NCI-H524 (cell line): ENCODE measurements around the gene MDFIC2.
A peak's percentile ranks its signal among the peaks of the same experiment; 100 is the strongest.
"Not testable (repeated sequence)": the region's sequence is repeated elsewhere in the genome, so short reads cannot be mapped to it uniquely, and the experiment has no call there.

Experiments
- DNase-seq, 2 experiments: peaks; one replicate each; lab custom pipeline; 2025; lab: John Stamatoyannopoulos, UW

Gene MDFIC2

DNA sequence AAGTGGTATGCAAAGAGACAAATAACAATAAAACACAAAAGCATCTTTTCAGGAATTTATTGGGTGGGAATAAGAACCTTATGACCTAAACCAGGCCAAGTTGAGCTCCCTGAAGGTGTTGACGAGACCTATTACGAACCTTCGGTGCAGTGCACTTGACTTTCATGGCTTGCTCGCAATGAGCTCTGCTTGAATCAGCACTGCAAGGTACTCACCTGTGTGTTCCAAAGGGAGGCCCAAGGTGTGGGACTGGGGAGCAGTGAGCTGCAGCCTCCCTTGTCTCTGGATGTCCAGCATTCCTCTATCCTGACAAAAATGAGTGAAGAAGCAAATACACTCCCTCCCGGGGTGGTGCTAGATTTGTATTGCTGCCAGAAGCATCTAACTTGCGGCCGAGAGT lies at the start of gene MDFIC2:
MDFIC2 (minus strand) TSS at position 303 of the 400 bp plus-strand sequence. CDS start 665 bp downstream, outside the sequence.
- no peak for DNase-seq

DNA sequence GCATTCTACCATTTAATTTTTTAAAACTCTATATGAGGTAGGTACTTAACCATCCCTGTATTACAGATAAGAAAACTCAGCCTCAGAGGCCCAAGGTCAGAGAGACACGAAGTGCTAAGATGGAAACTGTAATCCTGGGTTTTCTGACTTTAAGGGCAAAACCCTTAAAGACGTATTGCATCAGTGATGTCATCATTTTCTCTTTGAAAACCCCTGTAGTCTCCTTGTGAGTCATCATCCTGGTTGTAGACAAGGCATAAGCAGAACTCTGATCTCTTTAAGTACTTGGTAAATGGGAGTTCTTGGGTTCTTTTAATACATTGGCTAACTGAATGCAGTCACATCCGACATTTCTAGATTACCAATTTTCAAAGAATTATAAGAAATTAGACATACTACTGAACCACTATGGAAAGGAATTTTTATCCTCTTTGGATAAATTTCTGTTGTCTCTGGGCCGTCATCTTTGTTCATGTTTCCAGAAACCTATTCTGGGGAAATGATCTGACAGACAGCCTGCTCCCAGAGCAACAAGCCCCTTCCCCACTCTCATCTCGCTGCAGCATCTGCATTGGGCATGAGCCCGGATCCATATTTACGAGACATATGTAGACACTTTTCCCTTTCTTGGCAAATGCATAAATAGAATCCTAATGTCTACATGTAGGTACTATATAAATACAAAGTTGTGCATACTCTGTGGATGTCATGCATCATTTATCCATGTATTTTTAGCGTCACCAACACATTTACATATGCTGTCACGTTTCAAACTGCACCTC lies 48.7 kb upstream of the MDFIC2 start:
- no peak for DNase-seq

DNA sequence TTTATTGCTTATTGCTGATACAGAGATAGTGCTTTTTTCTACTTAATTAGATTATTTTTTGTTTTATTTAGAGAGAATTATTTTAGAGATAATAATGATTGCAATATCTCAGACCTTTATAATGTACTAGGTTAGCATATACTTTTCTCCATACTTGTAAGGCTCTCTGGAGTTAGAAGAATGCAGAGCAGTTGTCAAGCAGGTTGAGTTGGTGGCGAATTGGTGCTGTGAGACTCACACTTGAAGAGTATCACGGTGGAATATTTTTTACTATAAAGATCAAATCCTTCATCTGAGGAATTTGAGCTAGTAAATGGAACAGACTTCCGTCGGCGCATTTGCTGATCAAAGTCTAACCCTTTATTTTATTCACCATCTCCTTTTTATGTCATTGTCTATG lies 47.3 kb upstream of the MDFIC2 start:
- DNase-seq: no peak

DNA sequence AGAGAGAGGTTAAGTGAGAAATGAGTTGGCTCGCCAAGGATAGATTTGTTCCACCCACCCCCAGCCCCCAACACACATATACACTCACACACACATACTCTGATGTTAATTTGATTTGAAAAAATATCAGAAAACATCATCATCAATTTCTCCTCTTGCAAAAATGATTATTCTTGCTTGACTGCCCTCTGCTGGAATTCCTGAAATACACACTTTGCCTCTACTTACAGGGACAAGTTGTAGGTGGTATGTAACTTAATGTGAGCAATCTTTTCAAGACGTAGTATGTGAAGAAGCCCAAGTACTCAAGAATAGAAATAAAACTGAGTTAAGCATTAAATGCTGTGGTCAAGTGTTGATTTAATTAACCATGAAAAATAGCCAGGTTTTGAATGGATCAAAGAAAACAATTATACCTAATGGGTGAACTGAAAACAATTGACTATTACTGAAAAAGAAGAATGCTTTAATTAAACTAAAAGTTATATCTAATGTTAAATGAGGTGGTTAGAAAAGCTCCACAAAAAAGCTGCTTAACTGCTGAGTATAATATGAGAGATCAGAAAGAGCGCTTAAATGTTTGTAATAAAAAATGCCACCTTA lies 46.6 kb upstream of the MDFIC2 start:
- peak; percentile 24 to 36 for DNase-seq

DNA sequence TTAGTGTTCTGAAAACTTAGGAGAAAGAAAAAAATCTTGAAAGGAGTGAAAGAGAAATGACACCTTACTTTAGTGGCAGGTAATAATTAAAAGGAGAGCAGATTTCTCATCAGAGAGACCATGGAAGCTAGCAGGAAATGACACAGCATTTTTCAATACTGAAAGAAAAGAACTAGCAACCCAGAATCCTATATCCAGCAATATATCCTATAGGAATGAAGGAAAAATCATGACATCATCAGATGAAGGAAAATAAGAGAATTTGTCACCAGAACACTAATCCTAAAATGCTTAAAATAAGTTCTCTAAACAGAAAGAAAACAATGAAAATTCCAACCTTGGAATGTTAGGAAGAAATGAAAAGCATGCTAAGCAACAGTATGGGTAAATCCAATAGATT lies 39.8 kb upstream of the MDFIC2 start:
- DNase-seq: no peak

DNA sequence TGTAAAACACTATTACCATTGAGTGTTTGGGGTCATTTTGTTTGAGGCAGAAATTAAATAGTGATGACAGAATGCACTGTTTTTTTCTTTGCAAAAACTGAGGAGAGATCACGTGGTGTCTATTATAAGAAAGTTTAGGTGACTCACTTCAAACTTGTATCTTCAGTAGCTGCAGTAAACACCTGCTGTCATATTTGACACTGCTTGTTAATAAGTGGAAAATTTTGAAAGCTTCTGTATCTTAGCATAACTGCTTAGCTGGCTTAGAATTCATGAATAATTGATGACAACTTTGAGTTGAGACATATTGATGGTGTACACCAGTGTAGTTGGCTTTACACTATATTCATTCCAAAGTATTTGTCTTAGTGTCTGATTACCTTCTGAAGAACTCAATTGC lies 29.7 kb upstream of the MDFIC2 start:
- peak in 1 of 2 experiments; percentile 44 for DNase-seq

DNA sequence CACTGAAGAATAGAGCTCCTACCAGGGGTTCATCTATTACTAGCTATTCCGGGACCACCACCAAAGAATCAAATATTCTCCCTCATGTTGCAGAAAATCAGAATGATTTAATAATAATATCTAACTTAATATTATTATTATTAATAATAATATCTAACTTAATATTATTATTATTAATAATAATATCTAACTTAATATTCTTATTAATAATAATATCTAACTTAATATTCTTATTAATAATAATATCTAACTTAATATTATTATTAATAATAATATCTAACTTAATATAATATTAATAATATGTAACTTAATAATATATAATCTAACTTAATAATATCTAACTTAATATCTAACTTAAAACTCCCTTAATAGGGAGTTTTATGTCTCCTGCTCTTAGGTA lies 24.4 kb upstream of the MDFIC2 start:
- not testable (repeated sequence) for DNase-seq

DNA sequence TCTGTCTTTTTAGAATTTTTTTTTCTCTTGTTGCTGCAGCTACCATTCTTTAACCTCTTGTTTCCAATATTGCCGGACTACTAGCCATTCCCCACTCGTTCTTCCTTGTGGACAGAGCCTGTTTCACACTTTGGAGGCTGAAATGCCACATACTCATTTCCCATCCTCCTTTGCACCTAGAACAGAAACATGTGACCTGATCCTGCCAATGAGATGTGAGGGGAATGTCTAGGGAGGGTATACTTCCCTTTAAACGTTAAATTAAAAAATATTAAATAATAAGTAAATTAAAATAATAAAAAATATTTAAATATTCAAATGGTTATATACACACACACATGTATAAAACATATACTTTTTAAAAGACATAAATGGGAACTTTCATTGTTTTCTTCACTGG lies 20.6 kb upstream of the MDFIC2 start:
- DNase-seq: no peak

DNA sequence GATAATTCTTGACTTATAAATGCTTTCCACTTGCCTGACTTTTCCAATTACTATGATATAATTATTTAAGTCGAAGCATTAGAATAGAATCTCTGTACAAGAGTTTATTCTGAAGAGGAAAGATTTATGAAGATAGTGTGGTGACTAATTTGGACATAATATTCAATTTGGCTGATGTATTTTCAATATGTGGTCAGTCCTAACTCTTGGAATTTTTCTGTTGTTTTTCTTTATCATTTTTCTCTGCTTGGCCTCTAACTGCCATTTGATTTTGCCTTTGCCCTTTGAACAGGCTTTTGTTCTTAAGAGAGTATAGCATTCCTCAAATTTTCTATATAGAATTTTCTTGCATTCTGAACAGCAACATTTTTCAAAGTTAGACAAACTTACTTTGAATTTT lies 2.6 kb upstream of the MDFIC2 start:
- no peak for DNase-seq

DNA sequence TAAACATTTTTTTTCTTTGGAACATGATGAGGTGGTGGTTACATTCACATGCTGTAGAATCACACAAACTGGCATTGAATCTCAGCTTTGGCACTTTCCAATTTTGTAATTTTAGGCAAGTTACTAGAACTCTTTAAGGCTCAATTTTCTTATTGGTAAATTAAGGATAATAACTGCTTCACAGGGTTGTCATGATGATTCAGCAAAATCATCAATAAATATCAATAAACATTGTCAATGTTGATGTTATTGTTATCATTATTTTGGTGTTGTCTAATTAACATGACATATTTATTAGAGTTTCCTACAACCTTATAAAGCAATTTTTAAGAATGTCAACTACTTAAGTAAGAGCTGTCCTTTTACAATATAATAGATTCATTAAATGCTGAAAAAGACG lies 1.6 kb downstream of the MDFIC2 start:
- no peak for DNase-seq

DNA sequence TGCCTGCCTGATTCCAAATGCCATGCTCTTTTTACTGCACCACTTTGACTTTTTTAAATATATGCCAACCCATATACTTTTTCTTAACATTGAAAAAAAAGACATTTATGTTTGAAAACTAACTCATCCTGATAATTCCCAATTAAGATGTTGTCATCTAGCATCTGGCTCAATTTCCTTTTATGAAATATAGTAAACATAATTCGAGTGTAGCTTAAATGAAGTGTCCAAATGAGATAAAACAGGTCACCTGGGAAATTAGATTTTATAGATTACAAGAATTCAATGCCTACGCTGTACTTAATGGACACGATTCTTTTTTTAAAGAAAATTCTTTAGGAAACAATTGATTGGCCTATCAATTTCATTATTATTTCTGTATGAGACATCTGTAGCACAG lies 2.8 kb downstream of the MDFIC2 start:
- DNase-seq: no peak

DNA sequence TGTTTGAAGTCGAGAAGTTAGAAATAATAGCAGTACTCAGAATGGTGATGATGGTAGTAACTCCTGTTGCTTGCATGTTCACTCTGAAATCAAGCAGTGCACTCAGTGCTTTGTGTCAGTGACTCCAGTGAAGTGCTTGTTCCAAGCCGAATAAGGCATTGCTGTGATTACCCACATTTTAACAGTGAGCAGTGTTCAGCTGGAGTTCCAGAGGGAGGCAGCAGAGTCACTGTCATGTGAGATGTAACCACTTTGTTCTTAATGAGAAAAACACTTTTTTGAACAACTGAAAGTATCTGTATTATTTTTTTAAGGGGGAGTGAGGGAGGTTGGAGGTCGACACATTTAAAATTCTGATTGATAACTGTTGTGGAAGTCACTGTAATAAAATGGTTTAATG lies 3.7 kb downstream of the MDFIC2 start:
- peak; percentile 0 to 55 for DNase-seq

DNA sequence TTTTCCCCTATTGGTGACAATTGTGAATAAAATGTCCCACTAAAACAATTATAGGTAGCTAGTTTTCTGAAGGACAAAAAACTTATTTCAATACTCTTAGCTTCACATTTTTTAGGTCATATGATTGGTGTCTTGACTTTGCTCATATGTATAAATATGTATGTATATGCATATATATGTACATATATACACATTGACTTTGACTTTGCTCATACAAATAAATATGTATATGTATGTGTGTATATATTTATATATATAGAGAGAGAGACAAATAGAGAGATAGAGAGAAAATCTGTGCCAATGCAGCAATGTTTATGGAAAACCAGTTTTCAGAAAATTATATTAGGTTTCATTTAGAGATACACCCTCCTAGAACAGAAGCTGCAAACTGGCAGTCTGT lies 5.7 kb downstream of the MDFIC2 start:
- no peak for DNase-seq

DNA sequence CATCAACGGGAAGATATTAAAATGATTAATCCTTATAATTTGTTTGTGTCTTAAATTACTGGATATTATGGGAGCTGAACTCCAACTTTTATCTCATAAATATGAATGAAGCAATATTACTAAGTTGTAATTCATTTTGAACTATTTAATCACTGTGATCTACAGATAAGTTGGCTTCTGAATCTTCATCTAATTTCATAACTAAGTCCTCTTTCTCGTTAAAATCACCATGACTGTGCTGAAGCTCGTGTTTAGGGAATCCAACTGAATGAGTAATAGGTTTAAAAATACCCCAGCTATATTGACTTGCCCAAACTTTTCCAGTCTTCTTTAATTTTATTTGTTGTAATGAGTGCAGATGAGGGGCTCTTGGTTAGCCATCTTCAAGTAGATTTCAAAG lies 14.1 kb downstream of the MDFIC2 start:
- no peak for DNase-seq

DNA sequence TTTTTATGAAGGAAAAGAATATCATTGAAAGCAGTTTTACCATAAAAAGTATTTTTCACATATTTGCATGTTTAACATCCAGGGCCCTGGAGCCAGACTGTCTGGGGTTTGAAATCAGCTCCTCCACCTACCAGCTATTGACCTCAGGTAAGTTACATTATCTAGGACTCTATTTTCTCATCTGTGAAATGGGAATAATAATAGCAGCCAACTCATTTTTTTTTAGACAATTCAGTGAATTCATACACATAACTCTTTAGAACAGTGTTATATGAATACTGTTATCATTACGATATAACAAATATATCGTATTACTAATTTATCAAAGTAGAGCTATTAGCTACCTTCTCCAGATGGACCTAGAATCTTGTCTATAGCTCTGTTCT lies 21.3 kb downstream of the MDFIC2 start:
- DNase-seq: no peak

DNA sequence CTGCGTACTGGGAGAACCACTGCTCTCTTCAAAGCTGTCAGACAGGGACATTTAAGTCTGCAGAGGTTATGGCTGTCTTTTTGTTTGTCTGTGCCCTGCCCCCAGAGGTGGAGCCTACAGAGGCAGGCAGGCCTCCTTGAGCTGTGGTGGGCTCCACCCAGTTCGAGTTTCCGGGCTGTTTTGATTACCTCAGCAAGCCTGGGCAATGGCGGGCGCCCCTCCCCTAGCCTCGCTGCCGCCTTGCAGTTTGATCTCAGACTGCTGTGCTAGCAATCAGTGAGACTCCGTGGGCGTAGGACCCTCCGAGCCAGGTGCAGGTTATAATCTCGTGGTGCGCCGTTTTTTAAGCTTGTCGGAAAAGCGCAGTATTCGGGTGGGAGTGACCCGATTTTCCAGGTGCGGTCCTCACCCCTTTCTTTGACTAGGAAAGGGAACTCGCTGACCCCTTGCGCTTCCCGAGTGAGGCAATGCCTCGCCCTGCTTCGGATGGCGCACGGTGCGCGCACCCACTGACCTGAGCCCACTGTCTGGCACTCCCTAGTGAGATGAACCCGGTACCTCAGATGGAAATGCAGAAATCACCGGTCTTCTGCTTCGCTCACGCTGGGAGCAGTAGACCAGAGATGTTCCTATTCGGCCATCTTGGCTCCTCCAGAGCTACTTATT lies 21.9 kb downstream of the MDFIC2 start:
- not testable (repeated sequence) for DNase-seq

DNA sequence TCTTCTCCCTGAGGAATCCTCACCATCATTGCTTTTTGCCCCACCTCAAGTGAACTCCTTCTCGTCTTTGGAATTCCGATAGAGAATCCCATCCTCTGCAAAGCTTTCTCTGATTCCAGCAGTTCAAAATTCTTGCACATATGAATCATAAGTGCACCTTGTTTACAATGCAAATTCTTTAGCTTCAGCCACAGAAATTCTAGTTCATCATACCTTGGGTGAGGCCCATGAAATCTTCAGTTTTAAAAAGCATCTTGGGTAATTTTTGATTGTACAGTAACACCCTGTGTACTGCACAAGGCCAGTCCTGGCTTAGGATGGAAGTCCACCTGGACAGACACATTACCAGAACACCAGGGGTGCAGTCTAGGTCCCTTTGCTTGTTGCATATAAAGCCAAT lies 30.8 kb downstream of the MDFIC2 start:
- DNase-seq: no peak

DNA sequence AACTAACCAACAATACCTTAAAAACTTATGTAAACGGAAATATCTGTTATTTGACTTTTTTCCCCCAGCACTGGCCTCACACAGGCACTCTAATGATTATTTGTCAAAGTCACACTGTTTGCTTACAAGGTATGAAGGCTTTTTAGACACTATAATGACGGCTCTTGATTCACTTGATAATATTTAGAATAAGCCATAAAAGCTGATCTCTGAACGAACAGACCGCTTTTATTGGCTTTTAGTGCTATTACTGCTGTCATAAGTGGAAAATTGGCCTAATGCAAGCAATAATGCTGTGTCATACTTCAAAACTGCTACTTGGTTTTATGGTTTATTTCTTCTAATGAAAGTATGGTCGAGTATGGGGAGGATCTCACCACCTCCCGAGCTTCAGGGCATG lies 35.1 kb downstream of the MDFIC2 start:
- no peak for DNase-seq

DNA sequence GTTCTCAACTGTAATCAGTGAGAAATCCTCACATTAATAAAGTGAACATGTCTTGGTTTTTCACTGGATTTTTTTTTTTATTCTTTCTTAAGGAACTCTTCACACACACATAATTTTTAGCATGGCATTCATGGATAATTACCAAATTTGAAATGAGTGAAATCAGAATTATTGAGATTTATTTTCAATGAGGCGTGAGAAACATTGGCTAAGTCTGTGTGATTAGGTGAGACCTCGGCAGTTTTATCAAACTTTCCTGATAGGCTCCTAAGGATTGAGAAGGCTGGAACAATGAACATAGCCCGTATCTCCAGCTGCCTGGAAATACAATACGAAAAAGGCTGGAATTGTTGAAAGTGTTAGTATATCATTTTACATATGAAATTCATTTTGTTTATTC lies 35.5 kb downstream of the MDFIC2 start:
- no peak for DNase-seq

DNA sequence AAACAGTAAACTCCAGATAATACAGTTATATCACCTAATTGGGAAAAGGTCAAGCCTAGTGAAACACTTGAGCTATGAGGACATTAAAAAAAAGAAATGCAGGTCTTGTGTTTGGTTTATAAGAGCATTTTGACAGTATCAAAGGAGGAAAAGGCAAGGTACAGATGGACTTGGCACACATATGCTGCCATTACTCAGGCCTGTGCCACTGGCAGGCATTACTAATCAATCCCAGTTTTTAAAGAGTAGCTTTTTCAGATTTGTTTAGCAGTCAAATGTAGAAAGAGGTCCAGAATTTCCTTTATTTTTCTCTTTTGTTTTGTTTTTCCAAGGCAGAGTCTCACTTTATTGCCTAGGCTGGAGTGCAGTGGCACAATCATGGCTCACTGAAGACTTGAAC lies 38.9 kb downstream of the MDFIC2 start:
- DNase-seq: no peak

DNA sequence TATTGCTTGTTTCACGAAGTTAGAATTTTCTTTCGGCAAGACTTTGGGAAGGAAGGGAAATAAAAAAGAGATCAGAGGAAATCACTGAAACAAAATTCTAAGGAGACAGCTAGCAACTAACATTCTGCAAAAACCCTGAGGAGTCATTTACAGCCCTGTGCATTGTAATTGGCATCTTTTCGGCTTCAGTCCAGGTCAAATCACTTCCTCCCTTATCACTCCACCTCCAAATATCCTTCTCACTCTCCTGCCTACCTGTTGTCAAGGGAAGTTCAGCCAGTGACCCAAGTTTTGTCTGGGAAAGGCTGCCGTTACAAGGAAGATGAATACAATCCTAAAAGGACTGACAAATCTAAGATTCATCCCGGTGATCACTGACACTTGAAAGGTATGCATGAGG lies 39.6 kb downstream of the MDFIC2 start:
- no peak for DNase-seq

DNA sequence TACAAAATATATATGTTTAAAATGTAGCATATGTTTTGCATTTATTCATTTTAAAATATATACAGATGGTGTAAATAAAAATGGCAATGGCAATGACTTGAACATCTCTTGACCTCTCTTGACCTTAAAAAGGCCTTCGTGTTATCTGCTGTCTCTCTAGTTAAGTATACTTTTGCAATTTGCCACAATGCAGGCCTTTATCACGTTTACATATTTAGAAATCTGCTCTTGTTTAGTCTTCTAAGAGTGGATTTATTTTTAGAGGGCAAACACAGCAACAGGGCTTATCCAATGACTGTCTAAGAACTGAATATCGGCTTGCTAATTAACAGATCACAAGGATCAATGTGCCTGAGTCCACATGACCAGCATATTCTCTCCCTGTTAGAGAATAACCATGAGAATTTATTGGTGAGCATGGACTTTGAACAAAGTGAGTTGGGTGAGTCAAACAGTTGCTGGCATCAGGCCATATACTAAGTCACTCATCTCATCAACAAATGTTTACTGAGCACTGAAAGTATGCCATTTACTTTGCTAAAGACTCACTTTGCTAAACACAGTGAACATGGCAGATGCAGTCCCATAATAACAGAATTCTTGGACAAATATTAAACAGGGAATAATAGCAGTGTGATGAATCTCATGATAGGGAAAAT lies 48.2 kb downstream of the MDFIC2 start:
- no peak for DNase-seq

DNA sequence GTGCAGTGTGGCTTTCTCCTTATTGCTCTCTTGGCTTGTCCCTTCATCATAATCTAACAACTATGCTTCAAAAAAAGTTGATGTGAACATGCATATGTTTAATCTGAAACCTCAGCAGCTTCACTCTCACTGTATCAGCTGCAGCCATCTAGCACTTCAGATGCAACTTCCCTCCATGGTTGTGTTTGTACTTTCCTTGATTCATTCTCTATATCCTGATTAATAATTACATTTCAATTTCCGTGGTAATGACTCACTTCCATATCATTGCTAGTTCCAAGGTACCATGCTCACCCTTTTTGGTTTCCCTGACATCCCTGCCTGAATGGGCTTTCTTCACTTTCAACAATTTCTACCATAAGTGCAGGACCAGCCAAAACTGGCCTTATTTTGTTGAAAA lies 51.2 kb downstream of the MDFIC2 start:
- DNase-seq: no peak
